Upper lobe of left lung (tissue), 4 donors: Measurements from ENCODE around the gene SELENOO.

Experiments
- CTCF ChIP-seq, 6 experiments: fragments of 450-650 bp in 4 of 6; fragments of 200-600 bp in 2 of 6; sonication (generic) in 2 of 6; IDR thresholded peaks; one replicate each; pipeline ENCODE4 v1.5.1; 2016 to 2019; ENCODE audit warnings: antibody characterized with exemption in 6 of 6
- POLR2AphosphoS5 ChIP-seq, 2 donors: sonication (generic); formaldehyde crosslinking; IDR thresholded peaks; one replicate each; pipeline ENCODE4 v1.5.1; 2017; ENCODE audit warnings: antibody characterized with exemption in 2 of 2

GRCh38 chr22:50210378-50211139 is 9.7 kb downstream of the SELENOO start:
- TF ChIP-seq CTCF (IDR thresholded peaks at IDR 0.05) (no peak), POLR2AphosphoS5 (IDR thresholded peaks at IDR 0.05) (no peak)
